GM18951 (cell line): Measurements from ENCODE around the gene CARF.
"Not testable (repeated sequence)": the region's sequence is repeated elsewhere in the genome, so short reads cannot be mapped to it uniquely, and the experiment has no call there.

Experiments
- POLR2A ChIP-seq: IDR thresholded peaks from 4 replicates; pipeline ENCODE4 v1.6.1; 2011; ENCODE audit warnings: mild to moderate bottlenecking; ENCODE audit not compliant: insufficient read length, insufficient read depth; ENCODE audit errors: extremely low read depth
- in situ Hi-C: fragments of 300-500 bp; cut with MboI; formaldehyde crosslinking; loops from one replicate; pipeline ENCODE4 v1.12.0; 2022; ENCODE audit warnings: low sequenced_read_pairs, mixed read lengths, inconsistent platforms; ENCODE audit not compliant: unreplicated experiment

CARF gene

DNA sequence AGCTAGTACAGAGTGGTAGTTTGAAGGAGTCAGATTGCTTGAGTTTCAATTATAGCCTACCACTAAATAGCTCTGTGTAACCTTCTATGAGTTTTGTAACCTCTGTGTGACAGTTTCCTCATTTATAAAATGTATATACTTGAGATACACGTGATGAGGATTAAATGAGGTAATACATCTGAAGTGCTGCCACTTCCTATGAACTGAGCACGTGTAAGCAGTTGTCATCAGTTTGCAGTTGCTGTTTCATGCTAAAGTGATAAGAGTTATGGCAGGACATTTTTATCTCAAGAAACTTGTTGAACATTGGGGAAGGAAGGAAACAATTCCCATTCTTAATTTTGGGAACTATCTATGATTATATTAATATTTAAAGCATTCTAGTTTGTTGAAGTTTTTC lies 38.5 kb downstream of the CARF start:
- in situ Hi-C loops: no loop called here
- TF ChIP-seq POLR2A: no peak

DNA sequence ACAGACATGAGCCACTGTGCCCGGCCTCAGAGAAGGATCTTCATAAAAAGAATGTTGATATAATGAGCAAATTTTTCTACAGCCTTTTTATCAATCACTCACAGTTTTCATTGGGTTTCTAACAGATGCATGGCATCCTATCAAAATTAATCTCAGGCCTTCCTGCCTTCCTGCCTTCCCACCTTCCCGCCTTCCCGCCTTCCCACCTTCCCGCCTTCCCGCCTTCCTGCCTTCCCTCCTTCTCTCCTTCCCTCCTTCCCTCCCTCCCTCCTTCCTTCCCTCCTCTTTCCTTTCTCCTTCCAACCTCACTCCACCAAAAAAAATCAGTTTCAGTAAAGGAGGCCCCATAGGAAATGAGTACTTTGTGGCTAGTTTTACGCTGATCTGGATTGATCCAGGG lies 48.4 kb downstream of the CARF start:
- TF ChIP-seq POLR2A: no peak
- in situ Hi-C loops: no loop called here

- in situ Hi-C loops: no loop called here
- no peak for TF ChIP-seq POLR2A
Measured at GRCh38 chr2:202963712-202964111, 51.6 kb downstream of the CARF start.

DNA sequence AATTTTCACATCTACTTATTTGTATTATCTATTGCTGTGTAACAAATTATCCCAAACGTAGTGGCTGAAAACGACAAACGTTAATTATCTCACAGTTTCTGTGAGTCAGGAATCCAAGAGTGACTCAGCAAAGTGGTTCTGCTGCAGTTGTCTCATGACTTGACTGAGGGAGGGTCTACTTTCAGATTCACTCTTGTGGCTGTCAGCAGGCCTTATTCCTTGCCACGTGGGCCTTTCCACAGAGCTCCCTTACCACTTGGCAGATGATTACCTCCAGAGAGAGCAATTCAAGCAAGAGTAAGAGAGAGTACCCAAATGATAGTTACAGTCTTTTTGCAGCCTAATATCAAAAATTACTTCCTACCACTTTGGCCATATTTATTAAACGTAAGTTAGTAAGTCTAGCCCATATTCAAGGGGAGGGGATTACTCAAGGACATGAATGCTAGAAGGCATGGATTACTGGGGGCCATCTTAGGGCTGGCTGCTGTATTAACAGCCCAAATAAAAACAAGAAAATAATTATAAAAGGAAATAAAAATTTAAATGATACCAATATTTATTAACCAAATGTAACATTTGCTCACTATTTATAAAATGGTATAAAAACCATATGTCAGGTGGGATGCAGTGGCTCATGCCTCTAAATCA lies 53.9 kb downstream of the CARF start:
- in situ Hi-C loops: no loop called here
- no peak for TF ChIP-seq POLR2A

DNA sequence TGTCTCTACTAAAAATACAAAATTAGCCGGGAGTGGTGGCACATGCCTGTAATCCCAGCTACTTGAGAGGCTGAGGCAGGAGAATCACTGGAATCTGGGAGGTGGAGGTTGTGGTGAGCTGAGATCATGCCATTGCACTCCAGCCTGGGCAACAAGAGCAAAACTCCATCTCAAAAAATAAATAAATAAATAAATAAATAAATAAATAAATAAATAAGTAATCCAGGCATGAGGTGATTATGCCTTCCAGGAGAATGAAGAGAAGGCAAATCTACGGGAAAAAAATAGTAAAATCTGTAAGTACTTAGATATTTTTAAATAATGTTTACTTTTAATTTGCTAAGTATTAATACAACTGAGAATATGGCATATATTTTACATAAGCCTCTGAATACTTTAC lies 57.3 kb downstream of the CARF start:
- in situ Hi-C loops: not testable (repeated sequence)

- in situ Hi-C loops: no loop called here
- TF ChIP-seq POLR2A: no peak
Measured at GRCh38 chr2:202976809-202977208, 64.7 kb downstream of the CARF start.

DNA sequence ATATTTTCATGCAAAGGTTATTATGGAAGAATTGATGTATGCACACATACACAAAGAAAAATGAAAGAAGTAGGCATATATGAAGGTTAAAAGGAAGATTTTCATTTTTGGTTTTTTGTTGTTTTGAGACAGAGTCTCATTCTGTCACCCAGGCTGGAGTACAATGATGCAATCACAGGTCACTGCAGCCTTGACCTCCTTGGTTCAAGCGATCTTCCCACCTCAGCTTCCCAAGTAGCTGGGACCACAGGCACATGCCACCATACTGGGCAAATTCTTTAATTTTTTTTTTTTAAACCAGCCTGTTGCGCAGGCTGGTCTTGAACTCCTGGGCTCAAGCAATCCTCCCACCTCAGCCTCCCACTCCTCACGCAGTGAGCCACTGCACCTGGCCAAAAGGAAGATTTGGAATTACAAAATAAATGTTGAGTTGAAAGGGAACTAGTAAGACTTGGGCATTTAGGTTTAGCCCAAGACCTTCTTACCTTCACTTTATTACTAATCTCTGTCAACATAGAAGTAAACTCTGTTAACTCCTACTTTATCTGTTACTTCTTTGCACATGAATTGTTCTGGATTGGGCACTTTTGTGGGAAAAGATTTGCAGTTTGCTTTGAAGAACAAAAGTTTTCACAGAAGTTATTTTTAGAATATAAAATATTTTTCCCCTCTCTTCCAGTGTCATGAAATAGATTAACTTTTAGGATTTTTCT lies 70.9 kb downstream of the CARF start:
- TF ChIP-seq POLR2A: no peak
- in situ Hi-C loops: no loop called here

DNA sequence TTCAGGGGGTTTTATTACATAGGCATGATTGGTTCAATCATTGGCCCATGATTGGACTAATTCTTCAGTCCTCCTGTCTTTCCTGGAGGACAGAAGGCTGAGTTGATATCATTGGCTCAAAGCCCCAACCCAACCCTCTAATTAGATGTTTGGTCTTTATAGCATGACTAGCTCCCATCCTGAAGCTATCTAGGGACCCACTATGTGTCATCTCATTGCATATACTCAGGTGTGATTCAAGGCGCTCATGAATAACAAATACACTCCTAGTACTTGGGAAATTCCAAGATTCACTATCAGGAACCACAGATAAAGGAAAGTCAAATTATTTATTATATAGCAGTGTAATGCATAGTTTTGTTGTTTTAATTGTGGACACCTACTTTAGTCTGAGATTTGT lies 77.7 kb downstream of the CARF start:
- no peak for TF ChIP-seq POLR2A
- in situ Hi-C loops: no loop called here

DNA sequence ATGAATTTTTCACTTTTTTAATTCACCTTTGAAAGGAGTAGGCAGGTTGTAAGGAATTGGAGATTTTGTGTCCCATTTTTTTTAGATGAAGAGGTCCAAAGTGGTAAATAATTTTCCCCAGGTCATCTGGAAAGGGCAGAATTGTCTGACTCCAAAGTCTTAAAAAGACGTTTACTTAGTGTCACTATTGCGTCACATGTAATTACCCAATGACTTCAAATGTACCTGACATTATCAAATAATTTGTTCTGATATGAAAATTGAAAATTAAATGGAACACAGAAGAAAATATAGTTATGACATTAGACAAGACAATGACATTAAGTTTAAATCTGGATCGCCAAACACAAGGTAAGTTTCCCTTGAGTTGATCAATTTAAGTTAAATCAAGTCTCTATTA lies 78.4 kb downstream of the CARF start:
- in situ Hi-C loops: no loop called here
- TF ChIP-seq POLR2A: no peak

GRCh38 chr2:202997113-202997512 lies 85.0 kb downstream of the CARF start:
- in situ Hi-C loops: not testable (repeated sequence)

- no peak for TF ChIP-seq POLR2A
- in situ Hi-C loops: no loop called here
Measured at GRCh38 chr2:203002054-203002821, 90.2 kb downstream of the CARF start.

DNA sequence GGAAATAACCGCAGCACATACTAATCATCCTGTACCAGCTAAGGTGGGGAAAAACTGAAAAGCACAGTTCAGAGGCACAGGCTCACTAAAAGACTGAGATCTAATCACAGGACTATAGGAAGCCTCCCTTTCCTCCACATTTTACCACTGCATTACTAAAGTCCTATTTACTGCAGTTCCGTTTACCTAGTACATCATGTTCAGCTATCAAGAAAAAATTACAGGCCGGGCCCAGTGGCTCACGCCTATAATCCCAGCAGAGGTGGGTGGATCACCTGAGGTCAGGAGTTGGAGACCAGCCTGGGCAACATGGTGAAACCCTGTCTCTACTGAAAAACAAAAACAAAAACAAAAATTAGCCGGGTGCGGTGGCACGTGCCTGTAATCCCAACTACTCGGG lies 91.6 kb downstream of the CARF start:
- TF ChIP-seq POLR2A: no peak
- in situ Hi-C loops: no loop called here

- peak; percentile 75 for TF ChIP-seq POLR2A
- in situ Hi-C loops: no loop called here
Measured at GRCh38 chr2:203014456-203015199, 102.6 kb downstream of the CARF start, which contains the start of gene NBEAL1. Gene NBEAL1, plus strand, starts transcription at chr2:203014875. Its CDS starts 1,510 bp downstream, at chr2:203016385.
